BJ (cell line): ENCODE data around the gene ZBTB24. TPM values are rescaled to one million over a fixed set of nuclear protein-coding genes. Genes with fewer than 3 reads are reported as not detected.

ENCODE experiments used
- CTCF ChIA-PET: fragments of 350-600 bp; formaldehyde crosslinking; extraction: SDS; loops from one replicate; lab custom pipeline; 2021; ENCODE audit warnings: antibody characterized with exemption, inconsistent platforms; lab: Yijun Ruan, JAX
- POLR2A ChIA-PET: fragments of 300-600 bp; sonication (Branson Sonifier 250); formaldehyde crosslinking; extraction: SDS; loops from one replicate; lab custom pipeline; 2021; ENCODE audit warnings: antibody characterized with exemption; lab: Charles Lee
- DNase-seq: peaks from one replicate; pipeline ENCODE4 v3.0.0-alpha.2; 2011; ENCODE audit warnings: low read depth
- H3K27me3 ChIP-seq: 2 replicates; pipeline ENCODE4 v1.6.0; 2011; ENCODE audit warnings: low read length; ENCODE audit not compliant: control insufficient read depth, insufficient read depth
- H3K36me3 ChIP-seq: 2 replicates; pipeline ENCODE4 v1.5.1; 2011; ENCODE audit warnings: low read length; ENCODE audit not compliant: control insufficient read depth, insufficient read depth
- H3K4me3 ChIP-seq: 2 replicates; pipeline ENCODE4 v1.5.1; 2011; ENCODE audit warnings: low read depth, mild to moderate bottlenecking, control low read depth, low read length
- CTCF ChIP-seq: IDR thresholded peaks from 2 replicates; pipeline ENCODE4 v1.5.1; 2011; ENCODE audit warnings: low read depth, mild to moderate bottlenecking, control low read depth, inconsistent platforms, low read length, moderate library complexity; ENCODE audit not compliant: insufficient read depth
- polyA plus RNA-seq: library from polyadenylated mRNA; depleted of rRNA; stranded (reverse); fragments of >200 nt; gene quantifications from 2 replicates; pipeline ENCODE4 v1.2.3, GENCODE V29; 2011

The ZBTB24 gene
- polyA plus RNA-seq, 1 experiment: 3.0 TPM

- POLR2A ChIA-PET: no interaction called here
- Histone ChIP-seq H3K36me3 (peaks cover 44% of the 10 kb centered on the region), H3K27me3 (no peaks in the 10 kb centered on the region), H3K4me3 (no peak overlapping the region)
- no peak for DNase-seq
- CTCF ChIA-PET: no interaction called here
- TF ChIP-seq CTCF: no peak
Observed at GRCh38 chr6:109448615-109449014, 34.4 kb downstream of the ZBTB24 start.

- no peak for TF ChIP-seq CTCF
- CTCF ChIA-PET: no interaction called here
- no peak for DNase-seq
- POLR2A ChIA-PET: no interaction called here
- H3K27me3 ChIP-seq: no peaks in the 10 kb centered on the region
- H3K36me3 ChIP-seq: peaks cover 43% of the 10 kb centered on the region
- no peak overlapping the region for H3K4me3 ChIP-seq
Observed at GRCh38 chr6:109447878-109448555, 35.0 kb downstream of the ZBTB24 start.

DNA sequence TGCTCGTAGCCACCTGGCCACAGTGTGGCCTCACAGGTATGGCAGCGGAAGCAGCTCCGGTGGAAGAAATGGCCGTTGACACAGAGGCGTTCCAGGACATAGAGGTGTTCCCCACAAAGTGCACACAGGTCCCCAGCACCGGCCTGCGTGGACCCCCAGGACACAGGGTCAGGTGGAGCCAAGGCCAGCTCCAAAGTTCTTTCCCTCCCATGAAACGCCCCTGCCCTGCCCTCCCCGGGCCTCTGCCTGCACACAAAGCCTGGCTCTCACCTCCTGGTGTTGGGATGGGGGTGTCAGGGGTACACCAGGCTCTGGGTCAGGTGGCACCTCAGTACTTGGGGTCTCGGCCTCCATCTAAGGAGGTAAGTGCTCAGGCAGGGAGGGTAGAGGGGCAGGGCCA, 35.9 kb downstream of the ZBTB24 start:
- H3K4me3 ChIP-seq: no peak overlapping the region
- no peak for TF ChIP-seq CTCF
- no peaks in the 10 kb centered on the region for H3K27me3 ChIP-seq
- ChIA-PET CTCF (no interaction called here), POLR2A (no interaction called here)
- H3K36me3 ChIP-seq: peaks cover 47% of the 10 kb centered on the region
- DNase-seq: no peak

DNA sequence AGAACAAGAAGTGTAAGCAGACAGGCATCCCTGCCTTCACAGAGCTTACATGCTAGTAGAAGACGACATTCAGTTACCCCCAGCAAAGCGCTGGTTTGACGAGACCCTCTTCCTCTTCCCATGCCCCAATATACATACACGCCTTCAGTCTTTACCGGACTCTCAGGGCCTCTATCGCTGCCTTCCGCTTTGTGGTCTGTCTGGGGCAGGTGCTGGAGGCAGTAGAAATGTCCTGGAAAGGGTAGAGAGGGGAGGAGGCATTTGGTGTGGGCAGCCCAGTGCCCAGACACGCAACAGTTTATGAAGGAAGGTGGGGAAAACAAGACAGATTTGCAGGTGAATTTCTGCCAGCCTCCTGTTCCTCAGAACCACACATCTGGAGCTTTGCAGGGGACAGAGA, 36.5 kb downstream of the ZBTB24 start:
- no peak for DNase-seq
- Histone ChIP-seq H3K27me3 (no peaks in the 10 kb centered on the region), H3K4me3 (no peak overlapping the region), H3K36me3 (peaks cover 43% of the 10 kb centered on the region)
- CTCF ChIA-PET: no interaction called here
- TF ChIP-seq CTCF: no peak
- POLR2A ChIA-PET: no interaction called here

- POLR2A ChIA-PET: no interaction called here
- CTCF ChIA-PET: interaction anchor here (2.0 kb wide), 1 partner anchor 8 kb away, joined by 7 read pairs; no protein-coding TSS in a partner anchor
- no peak overlapping the region for H3K4me3 ChIP-seq
- peaks cover 40% of the 10 kb centered on the region for H3K36me3 ChIP-seq
- DNase-seq: no peak
- no peak for TF ChIP-seq CTCF
- H3K27me3 ChIP-seq: no peaks in the 10 kb centered on the region
Observed at GRCh38 chr6:109446072-109446471, 36.9 kb downstream of the ZBTB24 start.
